Stimulated activated CD8-positive, alpha-beta memory T cell treated with anti-CD3 and anti-CD28 coated beads, Interleukin-2, amount 100 ng/mL, for 48 hours (primary cell): Measurements from ENCODE around the gene POLD1.
"Not testable (repeated sequence)": the region's sequence is repeated elsewhere in the genome, so short reads cannot be mapped to it uniquely, and the experiment has no call there.

ENCODE experiments used
- DNase-seq, 2 donors: peaks; one replicate each; pipeline ENCODE4 v3.0.0-alpha.2; 2020; ENCODE audit warnings: low read depth in 2 of 2

Gene POLD1

DNA sequence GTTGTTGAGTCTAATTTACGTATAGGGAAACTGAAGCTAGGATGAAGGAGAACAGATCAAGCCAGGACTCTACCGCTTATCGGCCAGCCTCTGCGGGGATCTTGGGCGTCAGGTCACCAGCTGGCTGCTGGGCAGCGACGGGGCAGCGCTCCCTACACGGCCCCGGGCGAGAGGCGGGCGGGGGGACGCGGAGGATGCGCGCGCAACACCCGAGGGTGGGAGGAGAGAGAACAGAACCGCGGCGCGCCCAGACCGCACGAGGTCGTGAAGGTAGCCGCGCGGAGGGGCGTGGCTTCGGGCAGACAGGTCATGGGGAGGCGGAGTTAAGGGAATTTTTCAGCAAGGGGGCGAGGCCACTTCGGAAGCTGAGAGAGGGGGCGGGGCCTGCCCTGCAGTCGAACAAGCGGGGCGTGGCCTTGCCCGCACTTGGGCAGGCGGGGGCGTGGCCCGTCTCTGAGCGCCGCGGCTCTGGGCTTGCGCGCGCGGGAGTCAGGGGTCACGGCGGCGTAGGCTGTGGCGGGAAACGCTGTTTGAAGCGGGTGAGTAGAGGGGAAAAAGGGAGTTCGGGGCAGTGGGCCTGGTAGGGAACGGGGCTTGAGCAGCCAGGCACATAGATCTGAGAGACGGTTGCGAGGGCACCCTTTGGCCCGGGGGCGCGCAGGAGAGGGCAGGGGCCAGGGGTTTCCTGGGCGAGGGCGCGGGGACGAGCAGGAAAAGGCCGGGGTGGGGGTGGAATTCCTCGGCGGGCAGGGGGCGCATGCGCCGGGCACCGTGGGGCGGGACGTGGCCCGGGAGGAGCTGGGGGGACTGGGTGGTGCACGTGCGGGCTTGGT, at the start of gene POLD1:
Gene POLD1, plus strand, starts transcription at position 496 of the 833 bp plus-strand sequence. CDS start 14,505 bp downstream, outside the sequence.
- DNase-seq, result peak; percentile 99

DNA sequence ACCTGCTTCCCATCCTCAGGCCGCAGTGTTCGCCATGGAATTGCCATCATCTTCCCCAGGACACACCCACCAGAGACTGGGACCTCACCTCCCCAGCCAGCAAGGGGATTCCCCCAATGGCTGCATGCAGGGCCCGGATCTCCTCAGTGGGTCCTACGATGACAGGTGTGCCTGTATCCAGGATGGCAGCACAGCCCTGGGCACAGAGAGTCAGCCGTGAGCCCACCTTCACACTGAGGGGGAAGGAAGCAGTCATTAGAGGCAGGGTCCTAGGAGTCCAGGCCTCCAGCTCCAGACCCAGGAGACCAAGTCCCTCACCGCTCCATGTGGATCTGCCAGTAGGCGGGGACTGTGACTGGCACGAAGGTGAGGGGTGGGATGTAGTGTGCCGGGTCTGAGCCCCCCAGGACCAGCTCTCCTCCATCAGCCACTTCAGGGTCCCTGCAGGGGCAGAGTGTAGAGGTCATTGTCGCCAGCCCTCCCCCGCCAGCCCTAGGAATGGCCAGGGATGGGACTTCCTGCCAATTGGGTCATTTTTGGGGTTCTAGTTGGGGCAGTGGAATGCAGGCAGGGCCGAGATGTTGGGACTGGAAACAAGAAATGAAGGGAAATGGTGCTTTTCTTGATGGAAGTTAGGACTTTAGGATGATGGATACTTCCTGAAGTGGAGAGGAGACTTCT, 49.3 kb upstream of the POLD1 start:
- no peak for DNase-seq

DNA sequence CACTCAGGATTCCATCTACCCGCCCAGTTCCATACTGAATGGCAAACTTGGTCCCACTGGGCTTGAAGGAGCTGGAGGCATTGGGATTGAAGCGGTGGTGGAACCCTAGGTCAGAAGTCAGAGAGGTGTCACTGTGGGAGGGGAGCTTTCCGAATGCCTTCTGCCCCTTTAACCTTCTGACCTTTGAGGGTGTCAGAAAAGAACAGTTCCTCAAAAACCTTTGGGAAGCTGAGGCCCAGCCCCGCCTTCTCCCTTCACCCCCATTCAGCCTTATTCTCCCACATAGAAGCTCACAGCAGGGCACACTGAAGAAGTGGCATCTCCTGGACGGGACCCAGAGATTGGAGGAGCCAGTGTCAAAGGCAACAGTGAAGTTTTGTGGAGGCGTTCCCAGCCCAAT, 47.1 kb upstream of the POLD1 start:
- not testable (repeated sequence) for DNase-seq

GRCh38 chr19:50340331-50340730, 43.8 kb upstream of the POLD1 start:
- DNase-seq, result no peak

DNA sequence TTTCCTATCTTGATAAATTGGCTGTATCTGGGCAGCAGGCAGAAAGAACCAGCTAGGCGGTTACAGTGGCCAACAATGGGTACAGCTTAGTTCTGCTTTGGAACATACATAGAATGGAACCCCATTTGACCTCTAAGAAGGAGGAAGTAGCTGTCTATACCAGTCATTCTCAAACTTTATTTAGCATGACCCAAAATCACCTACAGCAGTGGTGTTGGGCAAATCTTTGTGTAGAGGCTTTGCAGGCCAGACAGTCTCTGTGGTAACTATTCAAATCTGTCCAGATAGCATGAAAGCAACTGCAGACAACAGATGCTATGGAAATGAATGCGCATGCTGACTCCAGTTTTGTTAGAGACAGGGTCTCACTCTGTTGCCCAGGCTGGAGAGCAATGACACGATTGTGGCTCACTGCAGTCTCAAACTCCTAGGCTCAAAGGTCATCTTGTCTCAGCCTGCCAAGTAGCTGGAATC, 43.0 kb upstream of the POLD1 start:
- no peak for DNase-seq

- no peak for DNase-seq
These were observed 39.4 kb upstream of the POLD1 start for GRCh38 chr19:50344661-50345318.

- peak in 1 of 2 donors; percentile 39 for DNase-seq
These were observed 37.0 kb upstream of the POLD1 start for GRCh38 chr19:50347089-50347581.

DNA sequence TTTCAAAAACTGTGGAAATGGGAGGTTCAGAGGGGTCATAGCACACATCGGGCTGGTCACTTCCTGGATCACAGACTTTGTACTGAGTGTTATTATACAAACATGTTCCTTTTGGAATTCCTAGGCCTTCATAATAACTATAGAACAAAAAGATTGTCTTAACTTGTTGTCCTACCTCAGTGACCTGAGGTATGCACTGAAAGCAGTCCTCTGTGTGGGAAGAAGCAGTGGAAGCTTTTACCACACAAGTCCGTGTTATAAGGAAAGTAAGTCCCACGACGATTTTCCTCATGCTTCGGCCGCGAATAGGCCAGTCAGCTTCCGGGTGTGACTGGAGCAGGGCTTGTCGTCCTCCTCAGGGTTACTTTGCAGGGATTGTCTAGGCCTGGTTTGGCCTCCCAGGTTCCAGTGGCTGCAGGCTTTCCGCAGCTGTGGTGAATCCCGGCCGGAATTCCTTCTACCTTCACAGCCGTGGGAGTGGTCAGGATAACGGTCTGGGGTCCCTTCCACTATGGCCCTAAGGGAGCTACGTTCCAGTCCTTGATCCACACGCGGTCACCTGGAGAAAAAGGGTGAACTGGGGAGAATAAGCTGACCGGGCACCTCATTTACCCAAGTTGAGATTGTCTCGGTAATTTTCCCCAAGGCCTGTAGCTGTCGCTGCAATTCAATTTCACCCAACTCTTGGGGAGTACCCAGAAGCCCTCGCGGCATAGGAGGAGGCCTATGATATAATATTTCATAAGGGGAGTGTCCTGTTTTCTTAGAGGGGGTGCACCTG, 34.7 kb upstream of the POLD1 start:
- no peak for DNase-seq

DNA sequence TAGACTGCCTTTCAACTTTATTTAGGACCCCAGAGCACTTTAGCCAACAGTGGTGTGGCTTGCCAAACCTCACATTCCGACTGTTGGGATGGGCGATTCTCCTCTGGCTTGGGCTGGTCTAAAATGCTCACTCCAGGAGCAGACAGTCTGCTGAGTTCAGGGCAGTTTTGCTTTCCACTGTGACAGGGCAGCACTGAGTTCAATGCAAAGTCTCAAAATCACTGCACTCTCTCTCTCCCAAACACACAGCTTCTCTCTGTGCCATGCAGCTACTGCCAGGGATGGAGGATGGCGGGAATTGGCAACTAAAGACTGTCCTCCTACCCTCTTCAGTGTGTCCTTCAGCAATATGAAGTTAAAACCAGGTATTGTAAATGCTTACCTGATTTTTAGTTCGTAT, 31.9 kb upstream of the POLD1 start:
- DNase-seq, result no peak

- DNase-seq, result not testable (repeated sequence)
These were observed 30.7 kb upstream of the POLD1 start for GRCh38 chr19:50353487-50353880.

DNA sequence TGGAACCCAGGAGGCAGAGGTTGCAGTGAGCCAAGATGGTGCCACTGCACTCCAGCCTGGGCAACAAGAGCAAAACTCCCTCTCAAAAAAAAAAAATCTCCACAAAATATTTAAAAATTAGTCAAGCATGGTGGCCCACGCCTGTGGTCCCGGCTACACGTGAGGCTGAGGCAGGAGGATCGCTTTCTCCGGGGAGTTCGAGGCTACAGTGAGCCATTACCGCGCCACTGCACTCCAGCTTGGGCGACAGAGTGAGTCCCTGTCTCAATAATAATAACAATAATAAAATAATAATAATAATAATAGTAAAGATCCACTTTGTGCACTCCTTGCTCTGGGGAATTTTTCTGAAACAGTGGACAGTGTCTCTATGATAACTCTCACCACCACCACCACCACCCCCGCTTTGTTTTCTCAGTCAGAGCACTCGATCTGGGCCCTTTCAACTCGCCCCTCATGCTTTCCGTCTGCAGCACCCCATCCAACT, 27.4 kb upstream of the POLD1 start:
- DNase-seq, result no peak

- DNase-seq, result peak; percentile 77 to 86
These were observed 26.7 kb upstream of the POLD1 start for GRCh38 chr19:50357178-50358100.

- peak; percentile 66 to 67 for DNase-seq
These were observed 25.4 kb upstream of the POLD1 start for GRCh38 chr19:50358483-50359327.

DNA sequence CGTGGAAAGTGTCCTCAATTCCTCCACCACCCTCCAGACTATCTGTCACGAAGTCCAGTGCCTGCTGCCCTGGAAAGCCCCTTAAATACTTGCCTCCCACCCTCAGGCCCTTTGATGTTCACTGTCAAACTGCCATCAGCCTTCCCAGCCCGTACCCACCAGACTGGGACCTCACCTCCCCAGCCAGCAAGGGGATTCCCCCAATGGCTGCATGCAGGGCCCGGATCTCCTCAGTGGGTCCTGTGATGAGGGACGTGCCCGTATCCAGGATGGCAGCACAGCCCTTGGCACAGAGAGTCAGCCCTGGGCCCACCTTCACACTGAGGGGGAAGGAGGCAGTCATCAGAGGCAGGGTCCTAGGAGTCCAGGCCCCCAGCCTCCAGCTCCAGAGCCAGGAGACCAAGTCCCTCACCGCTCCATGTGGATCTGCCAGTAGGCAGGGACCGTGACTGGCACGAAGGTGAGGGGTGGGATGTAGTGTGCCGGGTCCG, 24.8 kb upstream of the POLD1 start:
- no peak for DNase-seq

DNA sequence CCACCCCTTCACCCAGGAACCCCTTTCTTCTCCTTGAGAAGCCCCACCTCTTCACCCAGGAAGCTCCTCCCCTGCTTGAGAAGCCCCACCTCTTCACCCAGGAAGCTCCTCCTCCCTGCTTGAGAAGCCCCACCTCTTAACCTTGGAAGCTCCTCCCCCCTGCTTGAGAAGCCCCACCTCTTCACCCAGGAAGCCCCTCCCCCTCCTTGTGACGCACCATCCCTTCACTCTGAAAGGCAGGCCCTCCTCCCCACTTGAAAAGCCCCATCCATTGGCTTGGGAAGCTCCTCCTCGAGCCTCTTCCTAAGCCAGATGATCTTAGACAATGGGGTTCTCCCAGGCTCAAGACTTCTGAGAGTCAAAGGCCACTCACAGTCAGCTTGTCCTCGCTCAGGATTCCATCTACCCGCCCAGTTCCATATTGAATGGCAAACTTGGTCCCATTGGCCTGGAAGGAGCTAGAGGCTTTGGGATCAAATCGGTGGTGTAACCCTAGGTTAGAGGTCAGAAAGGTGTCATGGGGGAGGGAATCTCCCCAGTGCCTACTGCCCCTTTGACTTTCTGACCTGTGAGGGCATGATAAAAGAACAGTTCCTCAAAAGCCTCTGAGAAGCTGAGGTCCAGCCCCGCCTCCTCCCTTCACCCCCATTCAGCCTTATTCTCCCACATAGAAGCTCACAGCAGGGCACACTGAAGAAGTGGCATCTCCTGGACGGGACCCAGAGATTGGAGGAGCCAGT, 22.7 kb upstream of the POLD1 start:
- DNase-seq, result peak in 1 of 2 donors; percentile 46

- DNase-seq, result no peak
These were observed 22.1 kb upstream of the POLD1 start for GRCh38 chr19:50362030-50362412.

GRCh38 chr19:50362656-50363424, 21.3 kb upstream of the POLD1 start:
- peak in 1 of 2 donors; percentile 34 for DNase-seq
